ENCODE measurements around the gene ESPNL.

The ESPNL gene

DNA sequence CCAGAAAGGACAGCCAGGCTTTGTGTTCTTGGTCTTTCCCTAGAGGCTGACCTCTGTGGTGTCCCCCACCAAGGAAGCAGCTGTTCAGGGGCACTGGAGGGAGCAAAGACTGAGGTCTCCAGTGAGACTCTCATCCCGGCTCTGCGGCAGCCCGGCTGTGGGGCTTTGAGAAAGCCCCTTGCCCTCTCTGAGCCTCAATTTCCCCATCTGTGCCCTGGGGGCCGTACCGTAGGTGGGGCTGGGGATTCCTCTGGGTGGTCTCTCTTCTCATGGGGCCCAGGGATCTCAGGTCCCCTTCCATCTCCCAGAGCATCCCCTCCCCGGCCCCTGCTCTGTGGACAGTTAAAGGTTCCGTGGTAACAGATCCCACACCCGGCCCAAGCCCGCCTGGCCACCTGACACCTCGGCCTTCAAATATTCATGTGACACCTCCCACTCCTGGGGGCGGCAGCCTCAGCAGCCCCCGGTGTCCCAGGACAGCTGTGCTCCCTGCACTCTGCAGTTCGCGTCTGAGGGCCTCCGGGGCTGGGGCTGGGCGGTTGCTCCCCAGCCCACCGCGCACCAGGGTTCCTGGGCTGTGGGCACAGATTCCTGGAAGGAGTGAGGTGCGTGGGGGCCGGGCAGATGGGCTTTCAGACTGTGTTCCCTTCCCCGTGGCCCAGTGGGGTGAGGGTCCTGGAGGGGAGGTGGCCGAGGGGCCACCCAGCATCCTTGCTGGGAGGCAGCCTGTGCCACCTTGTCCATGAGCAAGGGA, 23.3 kb downstream of the ESPNL start:
- TF ChIP-seq GATA3 (IDR thresholded peaks at IDR 0.05; ENCODE audit: low read depth, low read length) (no peak), GATA2 (IDR thresholded peaks at IDR 0.05; ENCODE audit: low read depth, low read length) (no peak)

DNA sequence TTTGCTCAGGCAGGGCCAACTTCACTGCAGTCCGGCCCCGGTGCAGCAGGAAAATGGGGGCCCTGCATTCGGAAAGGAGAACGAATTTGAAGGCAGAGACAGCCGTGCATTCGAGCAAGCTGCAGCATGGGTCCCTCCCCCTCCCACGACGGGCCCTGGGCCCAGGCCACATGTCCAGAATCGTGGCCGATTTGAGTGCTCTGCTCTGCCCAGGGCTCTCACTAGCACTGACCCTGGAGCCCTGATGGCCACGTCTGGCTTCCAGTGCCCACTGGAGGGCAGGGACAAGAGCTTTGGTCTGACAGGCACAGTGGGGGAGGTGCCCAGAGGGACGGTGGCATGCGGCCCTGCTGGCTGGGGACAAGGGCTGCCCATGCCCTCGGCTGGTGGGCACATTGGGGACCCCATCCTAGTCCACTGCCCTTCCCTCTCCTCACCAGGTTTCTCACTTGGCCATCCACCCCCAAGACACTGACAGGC, 23.9 kb downstream of the ESPNL start:
- TF ChIP-seq GATA2 (IDR thresholded peaks at IDR 0.05; ENCODE audit: low read depth, low read length) (no peak), GATA3 (IDR thresholded peaks at IDR 0.05; ENCODE audit: low read depth, low read length) (no peak)

DNA sequence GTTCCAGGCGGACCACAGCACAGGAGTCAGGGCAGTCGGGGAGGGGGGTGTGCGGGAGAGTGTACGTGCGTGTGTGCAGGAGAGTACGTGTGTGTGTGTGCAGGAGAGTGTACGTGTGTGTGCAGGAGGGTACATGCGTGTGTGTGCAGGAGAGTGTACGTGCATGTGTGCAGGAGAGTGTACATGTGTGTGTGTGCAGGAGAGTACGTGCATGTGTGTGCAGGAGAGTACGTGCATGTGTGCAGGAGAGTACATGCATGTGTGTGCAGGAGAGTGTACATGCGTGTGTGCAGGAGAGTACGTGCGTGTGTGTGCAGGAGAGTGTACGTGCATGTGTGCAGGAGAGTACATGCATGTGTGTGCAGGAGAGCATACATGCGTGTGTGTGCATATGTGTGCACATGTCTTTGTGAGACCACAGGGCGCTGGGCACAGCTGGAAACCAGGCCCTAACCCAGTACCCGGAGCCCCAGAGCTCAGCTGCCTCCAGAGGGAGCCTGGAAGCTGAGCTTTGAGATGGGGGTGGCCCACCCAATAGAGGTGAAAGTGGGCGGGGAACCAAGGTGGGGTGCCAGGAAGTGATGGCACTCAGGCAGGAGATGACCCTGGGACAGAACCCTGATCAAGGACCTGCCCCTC, 24.5 kb downstream of the ESPNL start:
- TF ChIP-seq GATA3 (IDR thresholded peaks at IDR 0.05; ENCODE audit: low read depth, low read length) (no peak), GATA2 (IDR thresholded peaks at IDR 0.05; ENCODE audit: low read depth, low read length) (no peak)

DNA sequence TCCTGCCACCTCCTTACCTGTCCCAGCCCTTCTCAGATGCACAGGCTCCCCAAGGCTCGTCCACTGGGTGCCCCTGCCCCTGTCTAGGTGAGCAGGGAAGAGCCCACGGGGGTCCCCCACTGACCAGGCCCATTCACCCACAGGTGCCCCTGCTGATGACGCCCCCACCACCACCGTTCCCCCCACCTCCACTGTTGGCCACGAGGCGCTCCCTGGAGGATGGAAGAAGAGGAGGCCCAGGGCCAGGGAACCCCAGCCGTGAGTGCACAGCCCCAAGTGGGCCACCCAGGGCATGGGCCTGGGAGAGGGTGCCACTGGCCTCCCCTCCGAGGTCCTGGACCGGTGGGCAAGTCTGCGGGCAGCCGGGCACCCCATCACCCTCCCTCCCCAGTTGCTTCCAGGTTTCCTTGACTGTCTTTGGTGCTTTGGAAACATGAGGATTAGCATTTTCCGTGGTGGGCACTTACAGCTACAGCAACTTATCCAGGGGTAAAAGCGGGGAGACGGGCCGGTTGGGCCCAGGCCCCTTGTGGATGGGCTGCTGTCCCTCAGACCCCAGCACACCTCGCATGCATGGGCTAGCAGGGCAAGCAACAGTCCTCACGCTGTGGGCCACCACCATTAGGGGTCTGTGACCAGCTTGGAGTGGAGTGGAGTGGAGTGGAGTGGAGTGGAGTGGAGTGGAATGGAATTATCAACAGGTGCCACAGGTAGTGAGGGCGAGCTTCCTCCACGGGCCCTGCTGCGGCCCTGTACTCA, 25.2 kb downstream of the ESPNL start:
- TF ChIP-seq GATA2 (IDR thresholded peaks at IDR 0.05; ENCODE audit: low read depth, low read length) (no peak), GATA3 (IDR thresholded peaks at IDR 0.05; ENCODE audit: low read depth, low read length) (no peak)

DNA sequence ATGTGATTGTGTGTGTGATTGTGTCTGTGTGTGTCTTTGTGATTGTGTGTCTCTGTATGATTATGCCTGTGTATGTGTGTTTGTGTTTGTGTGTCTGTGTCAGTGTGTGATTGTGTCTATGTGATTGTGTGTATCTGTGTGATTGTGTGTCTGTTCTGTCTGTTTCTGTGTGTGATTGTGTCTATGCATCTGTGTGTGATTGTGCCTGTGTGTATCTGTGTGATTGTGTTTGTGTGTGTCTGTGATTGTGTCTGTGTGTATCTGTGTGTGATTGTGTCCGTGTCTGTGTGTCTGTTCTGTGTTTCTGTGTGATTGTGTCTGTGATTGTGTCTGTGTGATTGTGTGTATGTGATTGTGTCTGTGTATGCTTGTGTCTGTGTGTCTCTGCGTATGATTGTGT, 26.2 kb downstream of the ESPNL start:
- TF ChIP-seq GATA2 (IDR thresholded peaks at IDR 0.05; ENCODE audit: low read depth, low read length) (no peak), GATA3 (IDR thresholded peaks at IDR 0.05; ENCODE audit: low read depth, low read length) (no peak)

DNA sequence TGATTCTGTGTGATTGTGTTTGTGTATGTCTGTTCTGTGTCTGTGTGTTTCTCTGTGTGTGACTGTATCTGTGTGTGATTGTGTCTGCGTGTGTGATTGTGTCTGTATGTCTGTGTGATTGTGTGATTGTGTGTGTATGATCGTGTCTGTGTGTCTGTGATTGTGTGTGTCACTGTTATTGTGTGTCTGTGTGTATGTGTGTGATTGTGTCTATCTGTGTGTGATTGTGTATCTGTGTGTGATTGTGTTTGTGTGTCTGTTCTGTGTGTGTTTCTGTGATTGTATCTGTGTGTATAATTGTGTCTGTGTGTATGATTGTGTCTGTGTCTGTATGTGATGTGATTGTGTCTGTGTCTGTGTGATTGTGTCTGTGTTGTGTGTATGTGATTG, 26.6 kb downstream of the ESPNL start:
- TF ChIP-seq GATA3 (IDR thresholded peaks at IDR 0.05; ENCODE audit: low read depth, low read length) (no peak), GATA2 (IDR thresholded peaks at IDR 0.05; ENCODE audit: low read depth, low read length) (no peak)

DNA sequence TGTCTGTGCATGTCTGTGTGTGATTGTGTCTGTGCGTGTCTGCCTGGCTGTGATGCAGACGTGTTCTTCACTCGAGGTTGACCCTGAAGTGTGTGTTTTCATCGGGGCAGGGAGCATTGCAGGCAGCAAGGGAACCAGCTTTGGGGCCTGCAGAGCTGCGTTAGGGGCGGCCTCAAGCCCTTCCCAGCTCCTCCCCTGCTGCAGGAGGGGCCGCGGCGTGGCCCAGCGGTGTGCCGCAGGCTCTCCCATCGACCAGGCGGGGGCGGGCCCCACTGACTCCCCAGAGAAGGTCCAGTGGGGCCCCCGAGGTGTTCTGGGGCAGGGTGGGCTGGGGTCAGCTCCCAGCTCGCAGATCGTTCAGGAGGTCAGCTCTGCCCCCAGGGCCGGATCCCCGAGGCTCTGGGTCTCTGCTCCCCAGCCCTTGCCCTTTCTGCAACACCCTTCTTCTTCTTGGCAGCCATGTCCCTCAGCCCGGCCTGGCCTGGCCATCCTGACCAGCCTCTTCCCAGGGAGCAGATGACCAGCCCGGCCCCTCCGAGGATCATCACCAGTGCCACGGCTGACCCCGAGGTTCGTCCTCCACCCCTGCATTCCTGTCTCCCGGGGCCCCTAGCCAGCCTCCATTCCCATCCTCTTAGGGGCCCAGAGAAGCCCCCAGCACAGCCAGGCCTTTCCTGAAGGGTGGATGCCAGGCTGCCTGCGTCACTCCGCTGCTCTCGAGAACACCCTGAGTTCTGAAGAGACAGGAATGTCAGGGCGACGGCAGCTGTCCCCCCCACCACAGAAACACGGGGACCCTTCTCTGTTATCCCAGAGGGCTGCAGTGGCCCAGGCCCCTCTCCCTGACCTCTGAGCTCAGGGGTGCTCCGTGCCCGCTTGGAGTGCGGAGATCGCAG, 27.3 kb downstream of the ESPNL start:
- TF ChIP-seq GATA3 (IDR thresholded peaks at IDR 0.05; ENCODE audit: low read depth, low read length) (no peak), GATA2 (IDR thresholded peaks at IDR 0.05; ENCODE audit: low read depth, low read length) (no peak)

DNA sequence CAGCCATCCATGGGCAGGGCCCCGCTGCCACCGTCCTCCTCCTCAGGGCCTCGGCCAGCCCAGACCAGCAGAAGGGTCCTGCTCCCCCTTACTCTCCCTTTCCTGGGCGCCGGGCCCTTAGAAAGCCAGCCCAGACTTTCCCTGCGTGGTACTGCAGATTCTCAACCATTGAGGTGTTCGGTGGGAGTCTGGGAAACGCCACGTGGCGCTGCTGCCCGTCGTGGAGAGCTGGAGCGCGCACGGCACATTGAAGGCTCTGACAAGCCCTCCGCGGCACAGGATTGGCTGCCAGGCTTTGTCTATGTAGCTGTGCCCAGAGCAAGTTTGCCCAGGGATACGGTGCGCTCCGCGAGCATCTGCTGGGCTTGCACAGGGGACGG, 27.9 kb downstream of the ESPNL start:
- TF ChIP-seq GATA2 (IDR thresholded peaks at IDR 0.05; ENCODE audit: low read depth, low read length) (no peak), GATA3 (IDR thresholded peaks at IDR 0.05; ENCODE audit: low read depth, low read length) (no peak)

DNA sequence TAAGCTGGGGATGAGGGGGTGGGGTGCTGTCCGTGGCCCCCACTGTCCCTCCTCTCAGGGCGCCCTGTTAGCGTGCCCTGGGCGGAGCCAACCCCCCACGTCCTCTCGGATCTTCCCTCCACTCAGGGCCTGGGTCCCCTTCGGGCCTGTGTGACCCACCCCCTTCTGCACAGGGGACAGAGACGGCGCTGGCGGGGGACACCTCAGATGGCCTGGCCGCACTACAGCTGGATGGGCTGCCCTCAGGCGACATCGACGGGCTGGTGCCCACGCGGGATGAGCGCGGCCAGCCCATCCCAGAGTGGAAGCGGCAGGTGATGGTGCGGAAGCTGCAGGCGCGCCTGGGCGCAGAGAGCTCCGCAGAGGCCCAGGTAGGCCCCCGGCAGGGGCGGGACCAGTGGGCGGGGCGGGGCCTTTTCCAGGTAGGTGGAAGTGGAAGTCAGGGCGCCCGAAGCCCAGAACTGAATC, 28.4 kb downstream of the ESPNL start:
- TF ChIP-seq GATA3 (IDR thresholded peaks at IDR 0.05; ENCODE audit: low read depth, low read length), result no peak
- no peak for TF ChIP-seq GATA2 (IDR thresholded peaks at IDR 0.05; ENCODE audit: low read depth, low read length)

DNA sequence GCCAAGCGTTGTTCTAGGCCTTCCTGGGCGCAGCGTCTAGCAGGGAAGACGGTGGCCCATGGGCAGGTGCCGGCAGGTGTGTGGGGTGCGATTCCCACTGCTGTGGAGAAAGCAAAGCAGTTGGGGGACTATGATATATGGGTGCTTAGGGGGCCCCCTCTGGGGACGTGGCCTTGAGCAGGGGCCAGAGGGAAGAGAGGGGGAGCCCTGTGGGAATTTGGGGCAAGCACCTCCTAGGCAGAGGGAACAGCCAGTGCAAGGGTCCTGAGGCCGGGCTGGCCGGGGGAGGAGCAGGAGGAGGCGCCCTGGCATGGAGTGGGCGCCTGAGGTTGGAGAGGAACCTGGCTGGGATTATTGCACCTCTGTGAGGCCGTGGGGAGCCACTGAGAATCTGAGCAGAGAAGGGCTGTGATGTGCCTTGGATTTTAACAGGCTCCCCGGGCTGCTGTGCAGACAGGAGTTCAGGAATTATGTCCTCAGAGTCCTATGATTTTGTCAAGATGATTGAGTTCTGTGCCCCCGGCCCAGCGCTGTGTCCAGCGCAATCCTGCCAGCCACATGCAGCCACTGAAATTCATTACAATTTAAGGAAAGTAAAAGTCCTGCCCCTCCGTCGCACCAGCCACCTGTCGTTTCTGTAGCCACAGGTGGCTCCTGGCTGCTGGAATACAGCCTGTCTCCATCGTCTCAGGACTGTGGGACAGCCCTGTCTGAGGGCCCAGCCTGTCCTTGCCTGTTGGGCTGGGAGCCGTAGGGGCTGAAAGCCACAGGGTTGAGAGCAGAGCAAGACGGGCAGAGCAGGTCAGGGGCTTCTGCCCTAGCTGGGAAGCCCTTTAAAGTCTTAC, 29.2 kb downstream of the ESPNL start:
- TF ChIP-seq GATA3 (IDR thresholded peaks at IDR 0.05; ENCODE audit: low read depth, low read length) (no peak), GATA2 (IDR thresholded peaks at IDR 0.05; ENCODE audit: low read depth, low read length) (no peak)

DNA sequence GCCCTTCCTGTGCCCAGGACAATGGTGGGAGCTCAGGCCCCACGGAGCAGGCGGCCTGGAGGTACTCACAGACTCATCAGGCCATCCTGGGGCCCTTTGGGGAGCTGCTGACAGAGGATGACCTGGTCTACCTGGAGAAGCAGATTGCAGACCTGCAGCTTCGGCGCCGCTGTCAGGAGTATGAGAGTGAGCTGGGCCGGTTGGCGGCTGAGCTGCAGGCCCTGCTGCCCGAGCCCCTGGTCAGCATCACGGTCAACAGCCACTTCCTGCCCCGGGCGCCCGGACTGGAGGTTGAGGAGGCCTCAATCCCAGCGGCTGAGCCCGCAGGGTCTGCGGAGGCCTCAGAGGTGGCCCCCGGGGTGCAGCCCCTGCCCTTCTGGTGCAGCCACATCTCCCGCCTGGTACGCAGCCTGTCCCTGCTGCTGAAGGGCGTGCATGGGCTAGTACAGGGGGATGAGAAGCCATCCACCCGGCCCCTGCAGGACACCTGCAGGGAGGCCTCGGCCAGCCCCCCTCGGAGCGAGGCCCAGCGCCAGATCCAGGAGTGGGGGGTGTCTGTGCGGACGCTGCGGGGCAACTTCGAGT, 30.1 kb downstream of the ESPNL start:
- TF ChIP-seq GATA3 (IDR thresholded peaks at IDR 0.05; ENCODE audit: low read depth, low read length) (no peak), GATA2 (IDR thresholded peaks at IDR 0.05; ENCODE audit: low read depth, low read length) (no peak)
